PC-3 (cell line): ENCODE measurements around the gene URB1. TPM values are rescaled to one million over a fixed set of nuclear protein-coding genes. Genes with fewer than 3 reads are reported as not detected.

Experiments
- ATAC-seq: fragments of 200-7000 bp; cut with Tn5 transposase; 2 replicates; pipeline ENCODE4 v1.9.1; 2020; ENCODE audit warnings: mild to moderate bottlenecking, moderate library complexity
- BruUV-seq: library from RNA; stranded (reverse); fragments of 400-500 nt; replicated peaks from 2 replicates; lab custom pipeline; 2021; lab: Mats Ljungman, UMichigan
- CTCF ChIA-PET: fragments of 300-600 bp; sonication (Branson Sonifier 250); formaldehyde crosslinking; loops from one replicate; lab custom pipeline; 2022; ENCODE audit warnings: antibody characterized with exemption; lab: Charles Lee
- POLR2A ChIA-PET: fragments of 300-600 bp; sonication (Branson Sonifier 250); formaldehyde crosslinking; loops from one replicate; lab custom pipeline; 2022; ENCODE audit warnings: antibody characterized with exemption; ENCODE audit not compliant: unreplicated experiment; lab: Charles Lee
- DNase-seq: peaks from one replicate; pipeline ENCODE4 v3.0.0-alpha.2; 2015
- H2AFZ ChIP-seq: fragments of 300-600 bp; sonication (generic); 2 replicates; pipeline ENCODE4 v1.6.0; 2016; ENCODE audit warnings: antibody characterized with exemption, low read length
- H3F3A ChIP-seq: fragments of 300-600 bp; sonication (generic); one replicate; pipeline ENCODE4 v1.6.0; 2017; ENCODE audit warnings: antibody characterized with exemption, low read length, control low read depth, mild to moderate bottlenecking; ENCODE audit not compliant: unreplicated experiment
- H3K27ac ChIP-seq: fragments of 300-600 bp; sonication (generic); 2 replicates; pipeline ENCODE4 v1.5.1; 2016; ENCODE audit warnings: mild to moderate bottlenecking, low read length
- H3K27me3 ChIP-seq: fragments of 300-600 bp; sonication (generic); 2 replicates; pipeline ENCODE4 v1.6.1; 2016; ENCODE audit warnings: low read length, mixed read lengths
- H3K36me3 ChIP-seq: fragments of 300-600 bp; sonication (generic); 2 replicates; pipeline ENCODE4 v1.6.1; 2016; ENCODE audit warnings: low read depth, mixed run types, low read length, mixed read lengths
- H3K4me1 ChIP-seq: fragments of 300-600 bp; sonication (generic); 2 replicates; pipeline ENCODE4 v1.5.1; 2016; ENCODE audit warnings: low read length; ENCODE audit not compliant: insufficient read depth
- H3K4me2 ChIP-seq: fragments of 300-600 bp; sonication (generic); 2 replicates; pipeline ENCODE4 v1.6.0; 2016; ENCODE audit warnings: low read length
- H3K4me3 ChIP-seq: fragments of 300-600 bp; sonication (generic); 2 replicates; pipeline ENCODE4 v1.5.1; 2016; ENCODE audit warnings: mild to moderate bottlenecking, low read length, mixed read lengths
- H3K79me2 ChIP-seq: fragments of 300-600 bp; sonication (generic); 2 replicates; pipeline ENCODE4 v1.6.1; 2017; ENCODE audit warnings: low read length, mixed read lengths
- H3K9ac ChIP-seq: fragments of 300-600 bp; sonication (generic); 2 replicates; pipeline ENCODE4 v1.6.0; 2016; ENCODE audit warnings: mild to moderate bottlenecking, low read length
- H3K9me2 ChIP-seq: fragments of 300-600 bp; sonication (generic); replicated peaks from 2 replicates; pipeline ENCODE4 v1.6.1; 2016; ENCODE audit warnings: mixed run types, low read length, mixed read lengths
- H3K9me3 ChIP-seq: fragments of 300-600 bp; sonication (generic); 2 replicates; pipeline ENCODE4 v1.6.1; 2016; ENCODE audit warnings: low read length, mixed read lengths
- H4K20me1 ChIP-seq: fragments of 300-600 bp; sonication (generic); 2 replicates; pipeline ENCODE4 v1.6.1; 2016; ENCODE audit warnings: low read length, mixed read lengths
- EZH2 ChIP-seq: fragments of 300-600 bp; sonication (generic); IDR thresholded peaks from one replicate; pipeline ENCODE4 v1.6.1; 2017; ENCODE audit warnings: antibody characterized with exemption, mild to moderate bottlenecking, low read length; ENCODE audit not compliant: unreplicated experiment
- EZH2phosphoT487 ChIP-seq: fragments of 300-600 bp; sonication (generic); IDR thresholded peaks from 2 replicates; pipeline ENCODE4 v1.6.1; 2018; ENCODE audit warnings: mild to moderate bottlenecking, antibody characterized with exemption, low read length, borderline replicate concordance
- intact Hi-C: fragments of 100-400 bp; cut with micrococcal nuclease; formaldehyde crosslinking; loops from 2 replicates; pipeline ENCODE4 v1.9.0; 2023
- total RNA-seq: library from RNA; depleted of rRNA; stranded (reverse); fragments of >200 nt; gene quantifications from 2 replicates; pipeline ENCODE4 v1.2.3, GENCODE V29; 2014
- TF ChIP-seq, protein P1 (sequence below): fragments of 300-600 bp; sonication (generic); conservative IDR thresholded peaks from 2 replicates; pipeline ENCODE4 v1.5.1; 2017; ENCODE audit warnings: antibody characterized with exemption, low read depth, mild to moderate bottlenecking, low read length

The URB1 gene
- total RNA-seq, 1 experiment from 2014 or later = 27.8 TPM

DNA sequence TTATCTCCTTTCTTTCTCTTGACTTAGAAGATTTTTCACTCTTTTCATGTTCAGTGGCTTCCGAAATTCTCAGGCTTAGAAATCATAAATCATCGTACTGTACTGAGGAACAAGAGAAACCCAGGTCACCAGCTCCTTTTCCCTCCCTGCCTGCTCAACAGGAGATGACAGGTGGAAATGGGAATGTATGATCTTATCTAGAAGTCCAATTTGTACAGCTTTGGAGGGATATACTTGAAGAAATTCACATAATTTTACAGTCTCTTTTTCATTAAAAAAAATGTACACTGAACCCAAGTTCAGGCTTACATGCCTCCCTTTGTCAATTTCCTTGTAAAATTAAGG lies 31.4 kb upstream of the URB1 start:
- Histone ChIP-seq H3K4me3 (peak overlapping the region; percentile 1; the same call in 1 of the 2 replicates), H3K4me1 (peaks cover 59% of the 10 kb centered on the region), H4K20me1 (no peaks in the 10 kb centered on the region), H3K79me2 (peaks cover 30% of the 10 kb centered on the region), H3K9me2 (no peaks in the 10 kb centered on the region), H3K4me2 (peak overlapping the region; percentile 42), H3K9ac (no peak overlapping the region), H3F3A (peaks cover 11% of the 10 kb centered on the region), H3K27ac (peak overlapping the region; percentile 43), H3K9me3 (no peaks in the 10 kb centered on the region), H3K27me3 (no peaks in the 10 kb centered on the region), H3K36me3 (no peaks in the 10 kb centered on the region), H2AFZ (no peak overlapping the region)
- ChIA-PET CTCF (interaction anchor here (0.6 kb wide), 1 partner anchor 30 kb away, joined by 3 read pairs; no protein-coding TSS in a partner anchor), POLR2A (no interaction called here)
- intact Hi-C loops = no loop called here
- ATAC-seq (no peak), DNase-seq (peak; percentile 56)
- TF ChIP-seq EZH2 = no peak
- TF ChIP-seq EZH2phosphoT487 = no peak
- TF ChIP-seq, protein P1, sequence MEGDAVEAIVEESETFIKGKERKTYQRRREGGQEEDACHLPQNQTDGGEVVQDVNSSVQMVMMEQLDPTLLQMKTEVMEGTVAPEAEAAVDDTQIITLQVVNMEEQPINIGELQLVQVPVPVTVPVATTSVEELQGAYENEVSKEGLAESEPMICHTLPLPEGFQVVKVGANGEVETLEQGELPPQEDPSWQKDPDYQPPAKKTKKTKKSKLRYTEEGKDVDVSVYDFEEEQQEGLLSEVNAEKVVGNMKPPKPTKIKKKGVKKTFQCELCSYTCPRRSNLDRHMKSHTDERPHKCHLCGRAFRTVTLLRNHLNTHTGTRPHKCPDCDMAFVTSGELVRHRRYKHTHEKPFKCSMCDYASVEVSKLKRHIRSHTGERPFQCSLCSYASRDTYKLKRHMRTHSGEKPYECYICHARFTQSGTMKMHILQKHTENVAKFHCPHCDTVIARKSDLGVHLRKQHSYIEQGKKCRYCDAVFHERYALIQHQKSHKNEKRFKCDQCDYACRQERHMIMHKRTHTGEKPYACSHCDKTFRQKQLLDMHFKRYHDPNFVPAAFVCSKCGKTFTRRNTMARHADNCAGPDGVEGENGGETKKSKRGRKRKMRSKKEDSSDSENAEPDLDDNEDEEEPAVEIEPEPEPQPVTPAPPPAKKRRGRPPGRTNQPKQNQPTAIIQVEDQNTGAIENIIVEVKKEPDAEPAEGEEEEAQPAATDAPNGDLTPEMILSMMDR = no peak
- no TSS peak for BruUV-seq

DNA sequence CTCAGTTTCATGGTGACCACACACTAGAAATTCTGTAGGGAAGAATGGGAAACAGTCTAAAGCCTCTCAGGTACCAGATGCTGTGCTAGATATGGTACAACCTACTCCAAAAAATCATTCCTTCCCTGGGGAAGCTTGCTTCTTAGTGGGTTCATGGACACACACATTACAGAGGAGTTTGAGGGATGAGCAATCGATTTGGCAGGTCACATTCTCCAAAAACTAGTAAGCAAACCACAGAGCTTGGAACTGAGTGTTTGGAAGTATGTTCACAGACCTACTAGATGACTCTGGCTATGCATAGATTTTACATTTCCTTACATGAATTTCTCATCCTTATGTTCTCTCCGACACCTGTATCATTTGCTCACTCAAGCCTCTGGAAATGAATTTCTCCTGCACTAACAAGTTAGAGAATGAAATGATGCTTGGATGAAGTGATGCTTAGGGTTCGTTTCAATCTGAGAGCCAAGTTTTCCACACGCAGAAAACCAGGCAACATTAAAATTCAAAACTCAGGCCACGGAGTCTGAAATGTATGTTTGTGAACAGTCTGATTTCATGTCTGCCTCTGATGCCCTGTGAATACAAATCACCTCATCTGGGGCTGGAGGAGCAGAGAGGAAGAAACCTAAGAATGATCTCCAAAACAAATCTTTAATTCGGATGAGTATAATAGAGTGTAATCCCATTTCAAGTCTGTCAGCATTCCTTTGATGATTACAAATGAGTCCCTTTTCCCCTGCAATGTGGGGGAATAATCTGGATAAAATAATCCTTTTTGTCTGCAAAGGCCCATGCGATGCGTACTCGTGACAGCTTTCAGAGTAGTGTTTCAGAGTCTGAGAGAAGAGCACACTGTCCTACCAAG lies 30.7 kb upstream of the URB1 start:
- no peaks in the 10 kb centered on the region for H4K20me1 ChIP-seq
- peak overlapping the region; percentile 43 for H3K27ac ChIP-seq
- H3K79me2 ChIP-seq = peaks cover 32% of the 10 kb centered on the region
- H3F3A ChIP-seq = peaks cover 11% of the 10 kb centered on the region
- no peaks in the 10 kb centered on the region for H3K9me2 ChIP-seq
- ATAC-seq (peak; percentile 40), DNase-seq (peak; percentile 89)
- H3K4me2 ChIP-seq = peak overlapping the region; percentile 42
- H3K4me3 ChIP-seq = peak overlapping the region; percentile 1
- no peaks in the 10 kb centered on the region for H3K36me3 ChIP-seq
- no peaks in the 10 kb centered on the region for H3K27me3 ChIP-seq
- ChIA-PET CTCF (interaction anchor here (0.6 kb wide), 2 partner anchors 31 to 348 kb away, joined by 3 read pairs; partner anchors contain the start of gene PAXBP1), POLR2A (no interaction called here)
- no peak overlapping the region for H2AFZ ChIP-seq
- no TSS peak for BruUV-seq
- TF ChIP-seq EZH2phosphoT487 = no peak
- TF ChIP-seq, protein P1 = no peak
- TF ChIP-seq EZH2 = no peak
- H3K9me3 ChIP-seq = no peaks in the 10 kb centered on the region
- intact Hi-C loops = no loop called here
- H3K9ac ChIP-seq = no peak overlapping the region
- H3K4me1 ChIP-seq = peaks cover 59% of the 10 kb centered on the region

DNA sequence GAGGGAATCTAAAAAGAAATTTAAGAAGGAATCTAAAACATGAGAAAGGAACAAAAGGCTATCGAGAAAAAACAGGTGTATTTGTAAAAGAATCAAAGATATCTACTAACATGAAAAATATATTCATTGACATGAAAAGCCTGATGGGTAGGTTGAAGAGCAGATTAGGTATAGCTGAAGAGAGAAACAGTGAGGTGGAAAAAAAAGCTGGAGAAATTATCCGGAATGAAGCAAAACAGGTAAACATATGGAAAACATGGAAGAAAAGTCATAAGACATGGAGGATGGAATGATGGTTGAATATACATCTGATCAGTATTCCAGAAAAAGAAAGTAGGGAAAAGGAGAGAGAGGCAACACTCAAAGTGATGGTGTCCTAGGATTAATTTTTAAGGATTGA lies 29.3 kb upstream of the URB1 start:
- Histone ChIP-seq H3K79me2 (peaks cover 38% of the 10 kb centered on the region), H4K20me1 (no peaks in the 10 kb centered on the region), H3K9me3 (no peaks in the 10 kb centered on the region), H3K4me3 (no peak overlapping the region), H3K4me1 (peaks cover 44% of the 10 kb centered on the region), H3K27ac (no peak overlapping the region), H3F3A (peaks cover 11% of the 10 kb centered on the region), H2AFZ (no peak overlapping the region), H3K36me3 (no peaks in the 10 kb centered on the region), H3K27me3 (no peaks in the 10 kb centered on the region), H3K9ac (no peak overlapping the region), H3K9me2 (no peaks in the 10 kb centered on the region), H3K4me2 (no peak overlapping the region)
- ATAC-seq (no peak), DNase-seq (no peak)
- intact Hi-C loops = no loop called here
- no TSS peak for BruUV-seq
- CTCF ChIA-PET = no interaction called here
- POLR2A ChIA-PET = no interaction called here
- TF ChIP-seq, protein P1 = no peak
- TF ChIP-seq EZH2 = no peak
- no peak for TF ChIP-seq EZH2phosphoT487
